GM12873 (cell line): ENCODE data around the gene KNDC1.

ENCODE experiments used
- CTCF ChIP-seq: IDR thresholded peaks from 2 replicates; pipeline ENCODE4 v1.5.1; 2012; ENCODE audit warnings: low read depth, mild to moderate bottlenecking, moderate library complexity, low read length, control low read depth; ENCODE audit not compliant: insufficient read depth; ENCODE audit errors: missing control alignments

KNDC1 gene

GRCh38 chr10:133132473-133133291 is 27.3 kb upstream of the KNDC1 start:
- TF ChIP-seq CTCF, result no peak

DNA sequence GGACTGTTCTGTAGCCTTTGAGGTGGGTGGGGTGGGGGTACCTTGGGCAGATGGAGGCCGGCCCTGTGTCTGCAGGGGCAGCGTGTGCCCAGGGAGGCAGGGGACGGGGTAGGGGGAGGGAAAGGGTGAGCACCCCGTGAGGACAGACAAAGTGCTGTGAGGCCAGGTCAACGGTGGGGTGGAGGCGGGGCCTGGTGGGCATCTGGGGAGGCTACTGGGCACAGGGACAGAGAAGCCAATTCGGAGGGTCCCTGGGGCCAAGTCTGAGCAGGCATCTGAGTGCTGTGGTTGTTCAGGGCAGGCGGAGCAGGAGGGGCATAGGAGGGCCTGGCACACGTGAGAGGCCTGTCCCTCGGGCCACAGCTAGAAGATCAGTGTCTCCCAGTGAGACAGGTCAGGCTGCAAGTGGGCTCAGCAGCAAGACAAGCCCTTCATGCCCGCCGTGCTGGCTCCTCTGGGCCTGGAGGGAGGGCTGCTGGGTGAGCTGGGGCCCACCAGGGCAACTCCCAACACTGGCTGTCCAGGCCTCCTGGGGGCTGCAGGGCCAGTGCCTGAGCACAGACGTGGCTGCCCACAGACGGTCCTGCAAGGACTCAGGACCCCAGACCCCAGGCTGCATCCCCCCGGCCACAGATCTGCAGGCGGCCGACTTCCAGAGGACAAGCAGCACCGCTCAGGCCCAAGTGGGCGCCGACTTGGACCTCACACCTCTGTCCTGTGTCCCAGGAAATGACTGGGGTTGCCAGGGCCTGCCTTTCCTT is 26.4 kb upstream of the KNDC1 start:
- TF ChIP-seq CTCF, result no peak

- no peak for TF ChIP-seq CTCF
These were observed 25.5 kb upstream of the KNDC1 start for GRCh38 chr10:133134411-133135115.

- TF ChIP-seq CTCF, result no peak
These were observed 24.9 kb upstream of the KNDC1 start for GRCh38 chr10:133135116-133135465.

GRCh38 chr10:133139551-133140065 is 20.4 kb upstream of the KNDC1 start:
- no peak for TF ChIP-seq CTCF

DNA sequence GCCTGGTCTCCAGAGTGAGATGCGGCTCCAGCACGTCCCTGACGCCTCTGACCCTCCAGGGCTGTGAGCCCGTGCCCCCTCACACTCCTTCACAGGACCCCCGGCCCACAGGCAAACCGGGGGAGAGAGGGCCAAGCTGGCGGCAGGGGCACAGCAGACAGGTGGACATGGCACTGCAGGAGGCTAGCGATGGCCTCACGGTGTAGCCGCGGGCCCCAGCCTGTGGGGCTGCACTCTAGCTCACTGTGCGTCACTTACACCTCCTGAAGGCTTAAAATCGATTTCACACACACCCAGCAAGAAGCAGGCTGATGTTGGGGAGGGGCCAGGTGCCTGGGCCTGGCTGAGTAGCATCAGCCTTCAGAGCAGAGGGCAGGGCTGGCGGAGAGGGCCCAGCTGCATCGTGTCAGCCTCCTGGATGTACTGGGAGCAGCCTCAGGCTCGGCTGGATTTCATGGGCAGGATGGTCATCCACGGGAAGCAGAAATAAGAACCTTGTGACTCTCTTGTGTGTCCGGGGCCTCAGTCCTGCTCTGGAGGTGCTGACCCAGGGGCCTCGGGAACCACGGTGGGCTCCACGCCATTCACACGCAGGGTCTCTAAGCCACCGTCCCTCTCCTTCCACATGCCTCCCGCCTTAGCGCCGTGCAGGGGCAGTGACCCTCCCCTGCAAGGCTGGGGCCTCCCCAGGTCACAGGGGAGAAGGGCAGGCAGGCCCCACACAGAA is 19.4 kb upstream of the KNDC1 start:
- no peak for TF ChIP-seq CTCF
